ENCODE measurements around the gene SMG6.
"Not testable (repeated sequence)": the region's sequence is repeated elsewhere in the genome, so short reads cannot be mapped to it uniquely, and the experiment has no call there.

The SMG6 gene

DNA sequence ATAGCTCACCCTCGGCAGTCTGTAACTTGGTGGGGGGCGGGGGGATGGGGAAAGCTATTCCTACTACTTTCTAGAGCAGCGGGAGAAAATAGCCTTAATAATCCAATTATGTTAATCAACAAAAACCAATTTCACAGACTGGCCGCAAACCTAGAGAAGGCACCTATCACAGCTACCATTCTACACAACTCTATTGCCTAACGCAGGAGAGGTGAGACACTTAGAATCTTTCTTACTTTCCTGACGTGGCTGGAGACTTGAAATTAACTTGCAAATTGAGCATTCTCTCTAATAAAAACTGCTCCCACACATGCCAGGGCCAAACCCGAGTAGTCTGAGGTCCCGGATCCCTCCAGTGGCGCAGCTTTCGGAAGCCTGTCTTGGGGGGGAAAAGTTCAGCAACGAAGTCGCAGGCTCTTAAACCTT, 794 bp downstream of the SMG6 start:
- DNase-seq = peak; percentile 3

GRCh38 chr17:2299756-2300155, 3.8 kb downstream of the SMG6 start:
- no peak for DNase-seq

DNA sequence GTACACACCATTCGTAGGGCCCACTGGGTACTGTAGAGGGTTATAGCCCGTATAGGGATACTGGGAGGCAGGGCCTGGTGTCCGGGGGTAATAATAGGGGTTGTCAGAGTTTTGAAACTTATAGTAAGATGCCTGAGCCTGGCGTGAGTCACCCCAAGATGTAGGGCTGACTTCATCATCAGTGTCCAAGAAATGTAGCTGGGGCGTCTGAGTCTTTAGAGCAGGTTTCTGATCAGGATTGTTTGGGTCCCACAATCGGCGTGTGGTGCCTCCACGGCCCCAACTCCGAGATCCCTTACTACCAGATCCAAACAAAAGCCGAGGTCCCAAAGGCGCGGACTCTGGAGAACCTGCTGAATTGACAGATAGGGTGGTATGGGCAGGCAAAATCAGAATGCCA, 4.4 kb downstream of the SMG6 start:
- DNase-seq = no peak

DNA sequence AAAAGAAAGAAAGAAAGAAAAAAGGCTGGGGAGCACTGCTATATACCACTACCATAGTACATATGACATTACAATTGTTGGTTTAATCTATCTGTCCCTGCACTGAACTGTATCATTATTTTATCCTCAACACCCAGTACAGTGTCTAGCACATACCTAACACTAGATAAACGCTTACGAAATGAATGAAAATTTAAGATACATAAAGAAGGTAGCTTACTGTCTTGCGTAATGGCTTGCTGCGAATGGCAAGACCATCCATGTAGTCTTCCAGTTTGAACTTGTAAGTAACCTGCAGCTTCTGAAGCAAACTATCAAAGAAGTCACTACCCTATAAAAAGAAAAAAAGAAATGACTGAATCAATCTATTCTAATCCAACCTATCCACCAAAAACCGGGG, 6.6 kb downstream of the SMG6 start:
- no peak for DNase-seq

GRCh38 chr17:2295575-2295974, 8.0 kb downstream of the SMG6 start:
- no peak for DNase-seq

DNA sequence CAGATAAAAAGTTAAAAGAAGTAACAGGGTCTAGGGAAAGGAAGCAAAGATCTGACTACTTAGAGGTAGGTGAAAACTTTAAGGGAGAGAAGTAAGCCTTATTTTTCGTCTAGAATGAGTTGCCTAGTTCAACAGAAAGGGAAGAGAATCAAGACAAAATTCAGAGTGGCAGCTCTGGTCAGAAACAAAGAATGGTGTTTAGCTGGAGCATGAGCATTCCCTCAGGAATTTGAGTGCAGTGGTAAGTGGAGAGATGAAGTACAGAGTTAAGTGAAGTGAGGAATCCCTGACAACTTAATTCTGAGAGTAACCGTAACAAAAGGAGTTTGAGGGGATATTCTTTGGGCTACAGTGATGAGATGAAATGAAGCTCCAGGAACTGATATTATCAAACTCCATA, 11.5 kb downstream of the SMG6 start:
- no peak for DNase-seq

DNA sequence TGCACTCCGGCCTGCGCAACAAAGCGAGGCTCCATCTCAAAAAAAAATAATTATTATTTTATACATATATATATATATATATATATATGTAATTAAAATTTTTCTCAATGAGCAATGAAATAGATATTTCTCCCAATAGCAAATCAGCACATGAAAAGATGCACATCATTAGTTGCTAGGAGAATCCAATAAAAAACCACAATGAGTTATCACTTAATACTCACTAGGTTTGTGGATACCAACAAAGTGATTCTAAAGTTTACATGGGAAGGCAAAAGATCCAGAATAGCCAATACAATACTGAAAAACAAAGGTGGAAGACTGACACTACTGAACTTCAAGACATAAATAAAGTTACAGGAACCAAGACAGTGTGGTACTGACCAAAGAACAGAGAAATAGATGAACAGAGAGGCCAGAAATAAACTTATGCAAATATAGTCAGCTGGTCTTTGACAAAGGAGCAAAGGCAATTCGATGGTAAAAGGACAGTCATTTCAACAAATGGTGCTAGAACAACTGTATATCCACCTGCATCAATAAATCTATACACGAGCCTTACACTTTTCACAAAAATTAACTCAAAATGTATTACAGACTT, 13.6 kb downstream of the SMG6 start:
- DNase-seq = no peak

- DNase-seq = no peak
These were observed 20.3 kb downstream of the SMG6 start for GRCh38 chr17:2283302-2283701.

DNA sequence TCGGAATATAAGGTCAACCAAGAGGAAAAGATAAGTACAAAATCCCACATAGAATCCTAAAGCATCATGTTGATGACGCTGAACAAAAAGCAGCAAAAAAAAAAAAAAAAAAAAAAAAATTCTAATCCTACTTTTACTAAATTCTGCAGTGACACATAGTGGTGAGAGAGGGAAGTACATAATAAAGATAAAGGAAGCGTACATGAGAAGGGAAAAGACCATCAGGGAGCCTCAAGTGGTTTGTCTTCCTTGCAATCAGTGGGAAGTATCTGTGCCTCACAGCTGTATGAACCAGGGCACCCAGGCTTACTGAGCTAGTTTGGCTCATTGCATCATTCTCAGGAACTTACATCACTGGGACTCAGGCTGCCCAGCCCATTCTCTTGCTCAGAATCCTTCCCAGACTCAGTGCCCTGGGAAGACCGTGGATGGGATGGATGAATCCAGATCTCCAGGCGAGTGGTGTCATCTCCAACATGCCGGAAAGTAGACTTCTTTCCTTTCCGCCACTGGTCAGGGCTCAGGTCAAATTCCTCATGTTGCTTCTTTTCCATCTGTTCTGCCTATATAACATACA, 21.2 kb downstream of the SMG6 start:
- peak; percentile 65 for DNase-seq

- DNase-seq = no peak
These were observed 23.9 kb downstream of the SMG6 start for GRCh38 chr17:2279707-2280106.

DNA sequence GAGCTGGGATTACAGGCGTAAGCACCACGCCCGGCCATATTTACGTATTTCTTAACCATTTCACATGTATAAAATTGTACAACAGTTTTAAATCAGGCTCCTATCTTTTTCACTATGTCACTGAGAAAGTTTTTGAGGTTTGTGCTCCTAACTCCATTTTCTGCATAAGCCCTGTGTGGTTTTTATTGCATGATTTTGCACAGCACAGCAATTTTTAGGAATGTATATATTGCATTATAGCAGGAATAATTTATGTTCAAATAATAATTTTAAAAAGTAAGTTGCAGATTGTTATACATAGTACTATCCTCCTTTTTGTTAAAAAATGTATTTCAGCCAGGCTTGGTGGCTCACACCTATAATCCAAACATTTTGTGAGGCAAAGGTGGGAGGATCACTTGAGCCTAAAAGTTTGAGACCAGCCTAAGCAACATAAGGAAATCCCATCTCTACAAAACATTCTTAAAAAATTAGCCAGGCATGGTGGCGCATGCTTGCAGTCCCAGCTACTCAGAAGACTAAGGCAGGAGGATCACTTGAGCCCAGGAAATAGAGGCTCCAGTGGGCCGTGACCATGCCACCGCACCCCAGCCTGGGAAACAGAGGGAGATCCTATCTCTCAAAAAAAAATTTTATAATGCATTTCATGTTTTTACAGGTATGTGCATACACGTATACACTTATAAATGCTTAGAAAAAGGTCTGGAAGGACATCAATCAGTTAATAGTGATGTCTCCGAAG, 26.0 kb downstream of the SMG6 start:
- no peak for DNase-seq

DNA sequence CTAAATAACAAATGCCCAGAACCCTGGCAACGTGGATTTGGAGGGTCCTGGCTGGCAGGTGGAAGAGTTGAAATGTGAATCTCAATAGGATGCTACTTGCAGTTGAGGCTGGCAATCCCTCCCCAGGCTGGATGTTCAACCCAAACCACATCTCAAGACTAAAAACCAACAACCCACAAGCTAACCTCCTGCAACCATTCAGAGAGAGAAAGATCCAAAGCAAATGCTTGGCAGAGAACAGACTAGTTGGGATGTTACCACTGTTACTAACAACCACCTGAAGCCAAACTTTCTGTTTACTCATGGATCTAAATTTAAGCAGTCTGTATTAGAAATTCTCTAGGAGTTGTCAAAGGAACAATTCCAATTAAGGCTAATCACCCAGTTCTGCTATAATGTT, 27.9 kb downstream of the SMG6 start:
- no peak for DNase-seq

DNA sequence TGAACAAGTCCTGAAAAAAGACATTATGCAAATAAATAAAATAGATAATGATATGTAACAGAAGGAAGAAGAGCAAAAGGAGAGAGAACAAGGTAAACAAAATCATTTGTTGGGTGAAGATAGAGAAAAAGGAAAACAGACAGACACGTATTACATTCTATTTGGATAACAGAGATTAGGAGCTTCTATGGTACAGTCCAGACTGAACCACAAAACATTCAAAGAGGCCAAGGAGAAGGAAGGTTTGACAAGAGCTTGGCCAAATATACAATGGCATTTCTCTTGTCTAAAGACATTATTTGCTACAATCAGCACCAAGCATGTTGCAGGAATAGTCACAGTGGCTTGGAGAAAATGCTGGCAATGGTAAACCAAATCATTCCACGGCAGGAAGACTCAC, 29.2 kb downstream of the SMG6 start:
- no peak for DNase-seq

GRCh38 chr17:2271985-2272702, 31.4 kb downstream of the SMG6 start:
- DNase-seq = no peak

DNA sequence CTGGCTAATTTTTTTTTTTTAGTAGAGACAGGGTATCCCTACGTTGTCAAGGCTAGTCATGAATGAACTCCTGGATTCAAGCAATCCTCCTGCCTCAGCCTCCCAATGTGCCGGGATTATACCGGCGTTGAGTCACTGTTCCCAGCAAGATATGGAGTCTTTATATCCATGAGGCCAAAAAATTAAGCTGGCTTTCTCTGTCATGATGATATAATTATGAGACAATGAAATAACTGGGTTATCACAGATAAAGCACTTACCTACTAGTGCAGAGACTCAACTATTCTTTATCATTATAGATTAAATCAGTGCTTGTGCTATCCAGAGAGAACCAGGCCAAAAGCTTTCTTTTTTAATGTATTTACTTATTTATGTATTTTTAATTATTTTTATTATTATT, 36.2 kb downstream of the SMG6 start:
- no peak for DNase-seq

GRCh38 chr17:2266865-2267228, 36.7 kb downstream of the SMG6 start:
- DNase-seq = no peak

DNA sequence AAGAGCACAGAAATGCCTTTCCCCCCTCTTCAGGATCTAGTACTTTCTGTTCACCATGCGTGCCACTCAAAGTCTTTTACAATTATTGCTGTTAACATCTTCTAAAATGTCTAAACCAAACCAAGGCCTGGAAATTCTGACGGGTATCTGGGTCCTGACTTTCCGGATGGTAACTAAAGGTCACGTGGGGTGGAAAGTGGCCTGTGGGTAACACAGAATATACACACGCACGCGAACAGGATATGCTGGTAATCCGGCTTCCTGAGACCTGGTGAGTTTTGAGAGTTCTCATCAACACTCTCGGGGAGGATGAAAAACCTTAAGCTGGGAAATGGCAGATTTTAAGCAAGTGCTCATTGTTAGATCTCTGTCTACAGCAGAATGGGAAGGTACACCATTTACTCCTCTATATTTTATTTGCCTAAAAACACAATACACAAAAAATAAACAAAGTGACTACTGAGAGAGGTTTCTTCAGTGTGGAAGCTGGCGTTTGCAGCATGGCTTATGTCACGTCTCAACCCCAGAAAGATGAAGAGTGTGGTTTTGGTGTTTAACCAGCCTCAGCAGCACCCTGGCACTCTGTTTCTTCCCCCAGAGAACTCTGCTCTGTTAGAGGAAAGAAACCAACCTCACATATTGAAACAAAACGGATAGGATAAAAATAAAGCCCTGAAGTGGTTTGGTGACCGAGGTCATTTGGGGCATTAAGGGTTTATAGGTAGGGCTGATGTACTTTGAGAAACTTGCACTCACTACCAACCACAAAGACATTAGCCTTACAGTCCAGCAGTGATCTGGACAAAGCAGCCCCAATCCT, 37.3 kb downstream of the SMG6 start:
- DNase-seq = peak; percentile 88

DNA sequence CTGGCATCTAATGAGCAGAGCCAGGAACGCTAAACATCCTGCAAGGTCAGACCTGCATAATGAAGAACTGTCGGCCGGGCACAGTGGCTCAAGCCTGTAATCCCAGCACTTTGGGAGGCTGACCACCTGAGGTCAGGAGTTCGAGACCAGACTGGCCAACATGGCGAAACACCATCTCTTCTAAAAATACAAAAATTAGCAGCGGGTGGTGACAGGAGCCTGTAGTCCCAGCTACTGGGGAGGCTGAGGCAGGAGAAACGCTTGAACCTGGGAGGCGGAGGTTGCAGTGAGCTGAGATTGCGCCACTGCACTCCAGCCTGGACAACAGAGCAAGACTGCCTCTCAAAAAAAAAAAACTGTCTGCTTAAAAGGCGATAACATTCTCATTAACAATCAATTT, 38.4 kb downstream of the SMG6 start:
- DNase-seq = not testable (repeated sequence)

- no peak for DNase-seq
These were observed 39.3 kb downstream of the SMG6 start for GRCh38 chr17:2264067-2264860.

DNA sequence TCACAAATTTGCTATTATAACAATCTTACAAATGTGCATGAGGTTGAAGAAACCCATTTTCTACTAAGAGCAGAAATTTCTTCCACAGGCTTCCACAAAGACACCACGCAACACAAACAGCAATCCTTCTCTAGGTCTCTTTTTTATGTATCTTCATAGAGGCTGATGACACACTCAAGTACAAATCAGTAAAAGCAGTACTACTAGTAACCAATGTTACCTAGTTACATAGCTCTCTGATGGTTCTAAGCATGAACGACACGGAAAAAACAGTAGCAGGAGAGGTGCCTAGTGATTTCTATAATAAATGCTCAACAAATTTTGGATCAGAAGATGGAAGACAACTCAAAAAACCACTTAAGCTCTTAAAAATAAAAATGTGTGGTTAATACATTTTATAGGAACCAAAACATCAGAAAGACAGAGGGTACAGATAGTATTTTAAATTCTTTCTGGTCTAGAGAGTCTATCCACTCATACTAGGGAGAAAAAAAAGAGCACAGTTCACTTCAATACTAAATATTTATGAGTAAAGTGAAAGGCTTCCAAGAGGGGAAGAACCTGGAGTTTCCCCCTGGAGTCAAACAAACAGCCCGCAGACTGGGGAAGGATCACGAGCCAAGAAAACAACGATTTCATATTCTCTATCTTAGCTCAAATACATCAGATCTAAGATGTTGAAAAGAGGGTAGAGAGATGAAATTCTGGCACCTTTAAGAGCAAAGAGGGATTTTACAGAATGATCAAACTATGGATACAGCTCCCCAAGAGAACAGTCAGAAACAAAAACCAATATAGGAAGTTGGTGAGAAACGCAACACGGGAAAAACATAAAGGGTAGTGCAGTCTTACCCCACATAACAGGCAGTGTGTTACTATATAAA, 40.2 kb downstream of the SMG6 start:
- no peak for DNase-seq

DNA sequence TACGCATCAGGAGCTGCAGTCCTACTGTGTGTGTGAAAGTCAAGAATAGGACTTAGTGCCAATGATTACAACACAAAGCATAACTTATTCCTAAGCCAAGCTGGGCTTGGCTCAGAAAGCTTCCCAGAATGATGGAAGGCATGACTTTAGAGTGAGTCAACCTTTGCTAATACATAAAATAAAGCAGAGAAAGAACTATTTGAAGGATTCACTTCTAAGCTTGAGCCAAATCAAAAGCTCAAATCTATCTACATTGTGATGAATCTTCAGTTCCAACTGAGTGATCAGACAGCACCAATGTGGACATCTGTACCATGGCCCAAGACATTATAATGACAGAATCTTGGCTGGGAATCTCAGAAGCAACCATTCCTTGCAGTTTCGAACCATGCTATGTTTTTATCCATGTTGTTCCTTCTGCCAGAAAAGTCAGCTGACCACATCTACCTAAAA, 41.4 kb downstream of the SMG6 start:
- no peak for DNase-seq
